Keratinocyte (primary cell): Measurements from ENCODE around the gene UHRF2. TPM values are rescaled to one million over a fixed set of nuclear protein-coding genes. Genes with fewer than 3 reads are reported as not detected.
"Not testable (repeated sequence)": the region's sequence is repeated elsewhere in the genome, so short reads cannot be mapped to it uniquely, and the experiment has no call there.

Experiments used
- DNase-seq: peaks from one replicate; pipeline ENCODE4 v3.0.0-alpha.2; 2011; ENCODE audit warnings: low read depth, missing footprints, low spot score
- FAIRE-seq: peaks from 2 replicates; lab custom pipeline; 2011; peaks lifted over from hg19 to GRCh38; lab: Jason Lieb, UNC
- H2AFZ ChIP-seq: 2 replicates; pipeline ENCODE4 v1.6.0; 2012; ENCODE audit warnings: low read length, control low read depth, inconsistent platforms; ENCODE audit not compliant: control insufficient read depth
- H3K27ac ChIP-seq: 2 replicates; pipeline ENCODE4 v1.5.1; 2011; ENCODE audit warnings: low read length; ENCODE audit not compliant: control insufficient read depth, insufficient read depth
- H3K27me3 ChIP-seq: 3 replicates; pipeline ENCODE4 v1.6.0; 2011; ENCODE audit warnings: low read length; ENCODE audit not compliant: control insufficient read depth, insufficient read depth; ENCODE audit errors: extremely low read depth
- H3K36me3 ChIP-seq, 2 experiments: 2 replicates in 1 of 2; 3 replicates in 1 of 2; pipeline ENCODE4 v1.5.1; 2011; ENCODE audit warnings: low read length in 2 of 2, mild to moderate bottlenecking in 1 of 2; ENCODE audit not compliant: control insufficient read depth in 2 of 2, insufficient read depth in 2 of 2; ENCODE audit errors: extremely low read depth in 1 of 2
- H3K4me1 ChIP-seq: 3 replicates; pipeline ENCODE4 v1.5.1; 2011; ENCODE audit warnings: low read length; ENCODE audit not compliant: control insufficient read depth, insufficient read depth; ENCODE audit errors: extremely low read depth
- H3K4me2 ChIP-seq: 3 replicates; pipeline ENCODE4 v1.6.0; 2011; ENCODE audit warnings: low read depth, low read length; ENCODE audit not compliant: control insufficient read depth, insufficient read depth; ENCODE audit errors: extremely low read depth
- H3K4me3 ChIP-seq, 3 experiments: fragments of 200-600 bp in 1 of 3; sonication (generic) in 1 of 3; 2 replicates in 2 of 3; 3 replicates in 1 of 3; pipeline ENCODE4 v1.5.1; 2011 to 2016; ENCODE audit warnings: low read length in 3 of 3, mild to moderate bottlenecking in 3 of 3, control low read depth in 2 of 3, inconsistent platforms in 1 of 3, low read depth in 1 of 3, mixed read lengths in 1 of 3, mixed run types in 1 of 3, moderate library complexity in 1 of 3; ENCODE audit not compliant: control insufficient read depth in 2 of 3, insufficient read depth in 2 of 3; ENCODE audit errors: extremely low read depth in 1 of 3
- H3K79me2 ChIP-seq: 2 replicates; pipeline ENCODE4 v1.6.0; 2012; ENCODE audit warnings: low read length; ENCODE audit not compliant: control insufficient read depth, insufficient read depth
- H3K9ac ChIP-seq: 3 replicates; pipeline ENCODE4 v1.6.0; 2011; ENCODE audit warnings: low read length; ENCODE audit not compliant: control insufficient read depth, insufficient read depth; ENCODE audit errors: extremely low read depth
- H3K9me1 ChIP-seq: 3 replicates; pipeline ENCODE4 v1.6.0; 2011; ENCODE audit warnings: low read length; ENCODE audit not compliant: control insufficient read depth, insufficient read depth; ENCODE audit errors: extremely low read depth
- H3K9me3 ChIP-seq: 2 replicates; pipeline ENCODE4 v1.5.1; 2012; ENCODE audit warnings: low read depth, low read length; ENCODE audit not compliant: control insufficient read depth
- H4K20me1 ChIP-seq: 3 replicates; pipeline ENCODE4 v1.6.0; 2011; ENCODE audit warnings: low read length; ENCODE audit not compliant: control insufficient read depth, insufficient read depth; ENCODE audit errors: extremely low read depth
- EZH2 ChIP-seq: IDR thresholded peaks from one replicate; pipeline ENCODE4 v1.6.1; 2012; ENCODE audit warnings: inconsistent platforms, mild to moderate bottlenecking, low read length, moderate library complexity
- dilution Hi-C: fragments of 300-500 bp; cut with MboI; formaldehyde crosslinking; loops from one replicate; pipeline ENCODE4 v1.7.0; 2020; ENCODE audit warnings: low sequenced_read_pairs; ENCODE audit not compliant: extremely low pct_ligation_motif_present
- polyA plus RNA-seq, 5 experiments: library from polyadenylated mRNA; depleted of rRNA in 3 of 5; stranded (reverse) in 3 of 5; stranded (forward) in 1 of 5; unstranded in 1 of 5; fragments of >200 nt; gene quantifications; 1 replicate in 1 of 5; 2 replicates in 3 of 5; 3 replicates in 1 of 5; pipeline versions ENCODE4 v1.2.1 to v1.2.3, GENCODE V29; 2011 to 2012; ENCODE audit warnings: missing spikeins in 2 of 5, low read depth in 1 of 5, low replicate concordance in 1 of 5
- TF ChIP-seq, protein P1 (sequence below), 3 experiments: IDR thresholded peaks in 1 of 3; conservative IDR thresholded peaks in 1 of 3; optimal IDR thresholded peaks in 1 of 3; 2 replicates in 2 of 3; 3 replicates in 1 of 3; pipeline versions ENCODE3 to v1.5.1; 2011; ENCODE audit warnings: low read length in 3 of 3, mild to moderate bottlenecking in 3 of 3, moderate library complexity in 2 of 3, control low read depth in 1 of 3, inconsistent platforms in 1 of 3; ENCODE audit not compliant: insufficient read depth in 2 of 3; ENCODE audit errors: extremely low read depth in 1 of 3

Gene UHRF2
- polyA plus RNA-seq, 1 donor (not counting 4 experiments of a cell fraction or from before 2014, with no cell fraction given): 77.0 TPM

- Histone ChIP-seq H3K9me3 (no peaks in the 10 kb centered on the region), H3K4me3 (no peak overlapping the region), H3K36me3 (no peaks in the 10 kb centered on the region), H2AFZ (peak overlapping the region; percentile 41), H3K9me1 (no peaks in the 10 kb centered on the region), H3K4me1 (peaks cover 7% of the 10 kb centered on the region), H3K27ac (peak overlapping the region; percentile 44), H4K20me1 (no peaks in the 10 kb centered on the region), H3K9ac (no peak overlapping the region), H3K4me2 (no peak overlapping the region), H3K27me3 (no peaks in the 10 kb centered on the region), H3K79me2 (no peaks in the 10 kb centered on the region)
- TF ChIP-seq, protein P1, sequence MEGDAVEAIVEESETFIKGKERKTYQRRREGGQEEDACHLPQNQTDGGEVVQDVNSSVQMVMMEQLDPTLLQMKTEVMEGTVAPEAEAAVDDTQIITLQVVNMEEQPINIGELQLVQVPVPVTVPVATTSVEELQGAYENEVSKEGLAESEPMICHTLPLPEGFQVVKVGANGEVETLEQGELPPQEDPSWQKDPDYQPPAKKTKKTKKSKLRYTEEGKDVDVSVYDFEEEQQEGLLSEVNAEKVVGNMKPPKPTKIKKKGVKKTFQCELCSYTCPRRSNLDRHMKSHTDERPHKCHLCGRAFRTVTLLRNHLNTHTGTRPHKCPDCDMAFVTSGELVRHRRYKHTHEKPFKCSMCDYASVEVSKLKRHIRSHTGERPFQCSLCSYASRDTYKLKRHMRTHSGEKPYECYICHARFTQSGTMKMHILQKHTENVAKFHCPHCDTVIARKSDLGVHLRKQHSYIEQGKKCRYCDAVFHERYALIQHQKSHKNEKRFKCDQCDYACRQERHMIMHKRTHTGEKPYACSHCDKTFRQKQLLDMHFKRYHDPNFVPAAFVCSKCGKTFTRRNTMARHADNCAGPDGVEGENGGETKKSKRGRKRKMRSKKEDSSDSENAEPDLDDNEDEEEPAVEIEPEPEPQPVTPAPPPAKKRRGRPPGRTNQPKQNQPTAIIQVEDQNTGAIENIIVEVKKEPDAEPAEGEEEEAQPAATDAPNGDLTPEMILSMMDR (optimal IDR thresholded peaks at IDR 0.05 in 1 of 3, IDR thresholded peaks at IDR 0.05 in 1 of 3, conservative IDR thresholded peaks at IDR 0.05 in 1 of 3; ENCODE audit: extremely low read depth in 1 of 3, insufficient read depth in 2 of 3, low read length in 3 of 3): no peak
- no peak for TF ChIP-seq EZH2
- FAIRE-seq (peak; percentile 5), DNase-seq (peak; percentile 9)
- dilution Hi-C loops: no loop called here
Measured at GRCh38 chr9:6538666-6539071, 125.7 kb downstream of the UHRF2 start.

DNA sequence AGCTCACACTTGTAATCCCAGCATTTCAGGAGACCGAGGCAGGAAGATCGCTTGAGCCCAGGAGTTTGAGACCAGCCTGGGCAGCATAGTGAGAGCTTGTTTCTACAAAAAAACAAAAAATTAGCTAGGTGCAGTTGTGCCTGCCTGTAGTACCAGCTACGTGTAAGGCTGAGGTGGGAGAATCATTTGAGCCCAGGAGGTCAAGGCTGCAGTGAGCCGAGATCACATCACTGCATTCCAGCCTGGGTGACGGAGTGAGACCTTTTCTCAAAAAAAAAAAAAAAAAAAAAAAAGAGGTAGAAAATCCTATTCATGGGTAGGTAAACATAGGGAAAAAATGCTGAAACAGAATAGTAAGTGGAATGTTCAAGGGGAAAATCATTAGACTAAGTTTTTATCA, 129.6 kb downstream of the UHRF2 start:
- dilution Hi-C loops, H4K20me1 ChIP-seq, FAIRE-seq: not testable (repeated sequence)

GRCh38 chr9:6543204-6543603, 130.2 kb downstream of the UHRF2 start:
- DNase-seq (no peak), FAIRE-seq (no peak)
- Histone ChIP-seq H3K4me2 (no peak overlapping the region), H3K9me1 (no peaks in the 10 kb centered on the region), H3K4me3 (no peak overlapping the region), H3K9me3 (no peaks in the 10 kb centered on the region), H3K27ac (no peak overlapping the region), H3K36me3 (no peaks in the 10 kb centered on the region), H3K79me2 (no peaks in the 10 kb centered on the region), H3K4me1 (peaks cover 8% of the 10 kb centered on the region), H4K20me1 (no peaks in the 10 kb centered on the region), H3K9ac (no peak overlapping the region), H3K27me3 (no peaks in the 10 kb centered on the region), H2AFZ (no peak overlapping the region)
- dilution Hi-C loops: no loop called here
- no peak for TF ChIP-seq EZH2
- TF ChIP-seq, protein P1 (optimal IDR thresholded peaks at IDR 0.05 in 1 of 3, IDR thresholded peaks at IDR 0.05 in 1 of 3, conservative IDR thresholded peaks at IDR 0.05 in 1 of 3; ENCODE audit: extremely low read depth in 1 of 3, insufficient read depth in 2 of 3, low read length in 3 of 3): no peak

More for the DNA sequence above, 129.6 kb downstream of the UHRF2 start:
- not testable (repeated sequence) for H3K27me3 ChIP-seq, H3K4me3 ChIP-seq, H2AFZ ChIP-seq, H3K9me1 ChIP-seq, H3K36me3 ChIP-seq, H3K4me2 ChIP-seq, H3K9ac ChIP-seq, H3K27ac ChIP-seq, H3K4me1 ChIP-seq, DNase-seq, H3K79me2 ChIP-seq, H3K9me3 ChIP-seq
